ENCODE measurements around the gene C1QTNF8.

- TF ChIP-seq, protein P1, sequence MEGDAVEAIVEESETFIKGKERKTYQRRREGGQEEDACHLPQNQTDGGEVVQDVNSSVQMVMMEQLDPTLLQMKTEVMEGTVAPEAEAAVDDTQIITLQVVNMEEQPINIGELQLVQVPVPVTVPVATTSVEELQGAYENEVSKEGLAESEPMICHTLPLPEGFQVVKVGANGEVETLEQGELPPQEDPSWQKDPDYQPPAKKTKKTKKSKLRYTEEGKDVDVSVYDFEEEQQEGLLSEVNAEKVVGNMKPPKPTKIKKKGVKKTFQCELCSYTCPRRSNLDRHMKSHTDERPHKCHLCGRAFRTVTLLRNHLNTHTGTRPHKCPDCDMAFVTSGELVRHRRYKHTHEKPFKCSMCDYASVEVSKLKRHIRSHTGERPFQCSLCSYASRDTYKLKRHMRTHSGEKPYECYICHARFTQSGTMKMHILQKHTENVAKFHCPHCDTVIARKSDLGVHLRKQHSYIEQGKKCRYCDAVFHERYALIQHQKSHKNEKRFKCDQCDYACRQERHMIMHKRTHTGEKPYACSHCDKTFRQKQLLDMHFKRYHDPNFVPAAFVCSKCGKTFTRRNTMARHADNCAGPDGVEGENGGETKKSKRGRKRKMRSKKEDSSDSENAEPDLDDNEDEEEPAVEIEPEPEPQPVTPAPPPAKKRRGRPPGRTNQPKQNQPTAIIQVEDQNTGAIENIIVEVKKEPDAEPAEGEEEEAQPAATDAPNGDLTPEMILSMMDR (IDR thresholded peaks at IDR 0.05): no peak
- TF ChIP-seq REST (IDR thresholded peaks at IDR 0.05; ENCODE audit: insufficient read depth in 1 of 2, low read depth in 2 of 2, low read length in 1 of 2) (no peak), TCF7L2 (IDR thresholded peaks at IDR 0.05; ENCODE audit: low read depth, low read length) (no peak)
Observed at GRCh38 chr16:1101133-1101532, 5.1 kb upstream of the C1QTNF8 start.
